GM19099 (cell line): Measurements from ENCODE around the gene GRIPAP1.

Experiments used
- POLR2A ChIP-seq: IDR thresholded peaks from 3 replicates; pipeline ENCODE4 v1.6.1; 2011; ENCODE audit warnings: low read depth; ENCODE audit not compliant: insufficient read length; ENCODE audit errors: extremely low read depth

The GRIPAP1 gene

DNA sequence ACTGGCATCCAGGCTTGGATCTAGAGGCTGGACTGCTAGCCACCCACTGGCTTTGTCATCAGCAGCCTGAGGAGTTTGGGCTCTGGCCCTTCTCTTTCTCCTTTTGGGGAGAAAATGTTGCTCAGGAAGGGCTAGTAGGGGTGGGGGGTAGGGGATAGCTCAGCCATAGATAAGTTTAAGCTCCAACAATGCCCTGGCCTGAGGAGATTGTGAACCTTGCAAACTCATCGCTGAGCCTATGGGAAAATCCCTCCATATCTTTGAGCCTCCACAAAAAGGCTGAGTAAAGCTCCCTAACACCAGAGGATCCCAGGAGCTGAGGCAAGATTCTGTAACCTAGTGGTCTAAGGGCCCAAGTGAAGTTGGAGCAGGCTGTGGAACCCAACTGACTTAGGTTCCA, 53.5 kb downstream of the GRIPAP1 start:
- no peak for TF ChIP-seq POLR2A

DNA sequence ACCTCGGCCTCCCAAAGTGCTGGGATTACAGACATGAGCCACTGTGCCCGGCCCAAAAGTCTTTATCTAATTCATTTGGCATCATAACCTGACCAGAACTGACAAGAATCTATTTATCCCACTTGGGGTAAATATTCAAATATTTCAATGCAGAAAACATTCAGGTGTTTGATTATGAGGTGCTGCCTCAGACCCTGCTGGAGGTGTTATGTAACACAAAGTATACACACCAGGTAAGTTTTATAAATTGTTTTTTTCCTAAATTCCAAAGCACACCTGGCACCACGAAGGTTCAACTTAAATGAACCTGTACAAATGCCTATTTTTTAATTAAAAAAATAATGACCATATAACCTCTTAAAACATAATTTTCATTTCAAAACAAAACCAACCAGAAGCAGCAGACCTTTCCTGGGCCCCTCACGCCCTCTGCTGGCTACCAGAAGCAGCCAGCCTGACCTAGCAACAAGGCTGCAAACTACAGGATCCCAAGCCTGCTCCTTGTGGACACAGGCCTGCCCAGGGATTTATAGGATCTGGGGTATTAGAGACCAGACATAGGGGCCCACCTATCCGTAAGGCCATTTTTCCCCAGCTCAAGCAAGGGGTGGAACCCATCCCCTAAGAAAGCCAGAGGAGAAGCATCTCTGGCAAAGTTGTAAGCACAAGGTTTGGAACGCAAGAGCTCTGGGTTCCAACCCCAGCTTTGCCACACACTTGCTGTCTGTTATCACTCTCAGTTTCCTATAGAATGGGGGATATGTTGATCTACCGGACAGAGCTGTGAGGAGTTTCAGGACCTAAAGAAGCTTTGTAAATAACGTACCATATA, 56.3 kb downstream of the GRIPAP1 start:
- TF ChIP-seq POLR2A, result no peak

DNA sequence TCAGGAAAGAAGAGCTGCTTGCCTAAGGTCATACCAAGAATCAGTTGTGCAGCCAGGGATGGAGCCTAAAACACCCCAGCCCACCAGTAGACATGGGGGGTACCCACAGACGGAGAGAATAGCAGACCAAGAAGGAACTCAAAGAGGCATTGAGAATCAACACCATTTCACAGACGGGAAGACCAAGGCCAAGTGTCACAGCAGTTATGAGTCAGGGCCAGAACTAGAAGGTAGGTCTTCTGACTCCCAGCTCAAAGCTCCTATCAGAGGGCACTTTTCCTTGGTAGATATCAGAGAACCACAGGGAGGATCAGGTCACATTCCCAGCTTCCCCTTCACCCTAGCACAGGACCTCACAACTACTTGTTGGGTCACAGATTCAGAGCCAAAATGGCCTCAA, 59.2 kb downstream of the GRIPAP1 start:
- TF ChIP-seq POLR2A, result no peak

GRCh38 chrX:48940404-48940955, 61.6 kb downstream of the GRIPAP1 start:
- no peak for TF ChIP-seq POLR2A

DNA sequence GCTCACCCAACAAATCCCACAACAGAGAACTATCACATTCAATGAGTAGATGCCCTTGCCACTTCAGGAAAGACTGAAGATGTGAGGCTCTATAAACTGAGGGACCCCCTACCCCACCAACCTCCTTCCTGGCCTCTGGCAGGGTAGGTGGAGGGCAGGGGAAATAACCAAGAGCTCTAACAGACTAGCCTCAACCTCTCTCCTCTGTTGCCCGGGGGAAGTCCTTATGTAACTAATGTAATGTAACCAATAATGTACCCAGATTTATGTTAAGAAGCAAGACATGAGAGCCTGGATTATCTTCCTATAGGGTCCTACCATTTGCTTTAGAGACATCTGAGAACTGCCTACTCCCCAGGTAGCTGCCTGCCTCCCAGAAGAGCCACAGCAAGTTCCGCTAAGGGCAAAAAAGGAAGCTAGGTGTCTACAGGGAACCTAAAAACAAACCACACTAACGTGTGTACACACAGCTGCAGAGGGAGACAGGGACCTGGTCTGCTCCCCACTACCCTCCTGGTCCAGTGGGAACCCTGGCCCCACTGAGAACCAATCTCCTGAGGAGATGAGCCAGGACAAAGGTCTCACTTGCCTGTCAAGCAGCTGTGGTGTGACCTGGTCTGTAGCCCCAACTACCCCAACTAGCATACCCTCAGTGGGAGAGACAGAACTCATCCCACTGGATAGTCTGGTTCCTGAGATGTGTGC, 62.4 kb downstream of the GRIPAP1 start:
- no peak for TF ChIP-seq POLR2A

DNA sequence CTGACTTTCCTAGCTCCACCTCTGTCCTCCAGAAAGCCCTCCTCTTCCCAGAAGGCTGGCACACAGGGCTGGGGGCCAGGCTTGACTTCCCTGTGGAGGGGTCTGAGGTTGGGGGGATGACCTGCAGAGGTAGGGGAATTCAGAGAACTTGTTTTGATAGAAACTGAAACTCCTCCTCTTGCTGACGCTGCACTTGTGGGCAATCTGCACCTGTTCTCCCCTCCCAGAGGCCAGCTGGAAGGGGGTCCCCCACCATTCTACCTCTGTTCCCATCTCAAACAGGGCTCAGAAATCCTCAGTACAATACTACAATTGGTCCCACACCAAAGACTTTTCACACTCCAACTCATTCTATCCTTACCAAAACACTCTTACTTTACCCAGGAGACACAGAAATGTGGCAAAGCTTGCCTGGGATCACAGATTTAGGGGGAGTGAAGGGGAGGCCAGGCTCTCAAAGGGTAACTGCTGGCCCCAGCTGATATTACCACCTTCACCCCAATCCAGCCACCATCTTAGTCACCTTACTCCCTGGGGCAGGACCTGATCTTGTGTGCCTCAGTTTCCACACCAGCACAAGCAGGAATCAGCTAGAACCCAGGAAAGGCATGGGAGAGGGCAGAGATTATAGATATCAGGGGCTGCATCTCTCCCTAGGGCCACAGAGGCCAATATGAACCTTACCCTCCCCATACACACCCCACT, 63.2 kb downstream of the GRIPAP1 start:
- TF ChIP-seq POLR2A, result no peak

DNA sequence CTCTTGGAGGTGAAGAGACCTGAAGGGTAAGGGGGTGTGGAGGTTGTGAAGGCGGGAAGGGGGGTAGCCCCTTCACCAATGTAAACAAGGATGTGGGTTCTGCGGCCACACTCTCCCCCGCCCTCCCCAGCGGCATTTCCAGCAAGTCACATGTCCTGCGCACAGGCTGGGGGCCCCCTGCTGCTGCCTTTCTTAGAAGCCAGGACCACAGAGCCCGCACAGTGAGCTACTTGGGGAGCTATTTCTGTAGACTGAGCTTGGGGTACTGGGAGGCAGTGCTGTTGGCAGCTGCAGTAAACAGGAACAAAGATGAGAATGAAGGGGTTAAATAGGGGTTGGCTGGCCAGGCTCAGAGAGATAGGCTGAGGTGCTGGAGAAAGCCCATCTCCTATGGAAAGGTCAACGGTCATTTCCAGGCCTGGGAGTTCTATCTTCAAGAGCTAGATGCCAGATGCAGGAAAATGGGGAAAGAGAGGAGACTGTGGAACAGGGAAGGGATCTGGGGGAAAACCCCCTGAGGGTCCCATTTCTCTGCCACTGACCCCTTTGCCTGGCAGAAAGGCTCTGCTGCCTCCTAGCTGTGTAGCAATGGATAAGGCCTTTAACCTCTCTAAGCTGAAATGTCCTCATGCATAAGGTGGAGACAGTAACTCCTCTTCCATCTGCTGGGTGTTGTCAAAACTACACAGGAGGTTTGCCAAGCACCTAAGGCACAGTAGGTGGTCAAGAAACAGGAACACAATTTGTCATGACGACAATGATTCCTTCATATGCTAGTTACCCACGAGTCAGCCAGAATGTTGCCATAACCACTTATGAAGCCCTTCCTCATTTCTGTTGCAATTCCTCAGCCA, 64.8 kb downstream of the GRIPAP1 start:
- peak; percentile 40 for TF ChIP-seq POLR2A

DNA sequence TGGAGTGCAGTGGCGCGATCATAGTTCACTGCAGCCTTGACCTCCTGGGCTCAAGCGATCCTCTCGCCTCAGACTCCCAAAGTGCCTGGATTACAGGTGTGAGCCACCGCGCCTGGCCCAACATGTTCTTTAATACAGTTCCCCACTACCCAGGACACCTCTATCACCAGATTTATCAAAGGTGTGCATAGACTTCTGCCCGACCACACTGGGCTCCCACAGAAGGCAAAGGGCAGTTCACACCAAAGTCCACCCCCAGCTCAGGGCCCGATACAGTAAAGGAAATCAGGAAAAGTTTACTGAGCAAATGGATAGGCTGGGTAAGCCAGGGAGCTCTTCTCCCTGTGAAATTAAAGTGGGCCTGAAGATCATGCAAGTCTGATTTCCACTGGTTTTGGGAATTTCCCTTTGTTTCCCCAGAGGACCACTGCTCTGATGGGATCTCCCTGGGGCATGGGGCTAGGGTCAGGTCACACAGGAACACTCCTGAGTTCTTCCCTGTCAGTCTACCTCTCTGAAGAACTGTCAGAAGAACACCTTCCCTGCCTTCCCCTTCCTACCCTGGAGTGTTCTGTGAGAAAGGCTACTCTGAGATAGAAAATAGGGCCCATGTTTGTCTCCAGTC, 65.5 kb downstream of the GRIPAP1 start:
- no peak for TF ChIP-seq POLR2A

DNA sequence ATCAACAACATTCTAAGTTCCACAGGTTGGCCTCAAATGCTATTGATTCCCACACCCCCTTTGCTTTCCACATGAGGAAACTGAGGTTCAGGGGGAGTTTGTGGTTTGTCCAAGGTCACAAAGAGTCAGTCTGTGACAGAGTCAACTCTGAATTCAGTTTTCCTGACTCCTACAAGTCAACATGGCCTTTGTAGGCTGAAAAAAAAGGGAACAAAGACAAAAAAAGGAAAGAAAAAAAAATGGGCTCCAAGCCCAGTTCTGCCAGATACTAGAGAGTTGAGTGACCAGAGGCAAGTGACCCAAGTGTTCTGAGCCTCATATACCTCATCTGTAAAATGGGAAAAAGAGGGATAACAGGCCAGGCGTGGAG, 66.8 kb downstream of the GRIPAP1 start:
- TF ChIP-seq POLR2A, result no peak

DNA sequence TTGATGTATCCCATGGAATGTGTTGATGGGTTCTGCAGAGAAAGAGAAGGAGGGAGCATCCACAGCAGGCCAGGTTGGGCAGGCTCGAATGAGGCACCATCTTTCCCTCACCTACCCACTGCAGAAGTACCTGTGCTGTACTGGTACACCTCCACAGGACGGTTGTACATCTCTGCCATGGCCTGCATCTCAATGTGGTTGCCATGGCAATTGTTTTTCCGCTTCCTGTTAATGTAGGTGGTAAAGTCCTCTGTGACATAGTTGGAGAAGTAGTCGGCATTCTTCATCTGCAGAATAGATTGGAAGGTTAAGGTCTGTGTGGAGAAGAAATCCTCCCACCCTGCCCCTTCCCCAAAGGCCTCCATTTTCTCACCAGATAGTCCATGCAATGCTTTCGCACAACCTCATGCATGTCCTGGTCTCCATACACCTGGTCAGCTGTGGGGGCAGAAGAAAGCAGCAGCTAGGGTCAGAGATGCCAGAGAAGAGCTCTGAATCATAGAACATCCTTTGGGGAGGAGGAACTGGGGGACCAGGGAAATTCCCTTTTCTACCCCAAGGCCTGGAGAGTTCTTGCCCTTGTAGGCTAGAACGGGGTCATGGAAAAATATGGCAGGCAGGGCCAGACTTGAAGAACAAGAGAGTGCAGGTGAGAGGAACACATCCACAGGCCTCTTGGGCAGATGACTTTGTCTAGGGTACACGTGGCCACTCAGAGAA, 67.3 kb downstream of the GRIPAP1 start:
- no peak for TF ChIP-seq POLR2A

DNA sequence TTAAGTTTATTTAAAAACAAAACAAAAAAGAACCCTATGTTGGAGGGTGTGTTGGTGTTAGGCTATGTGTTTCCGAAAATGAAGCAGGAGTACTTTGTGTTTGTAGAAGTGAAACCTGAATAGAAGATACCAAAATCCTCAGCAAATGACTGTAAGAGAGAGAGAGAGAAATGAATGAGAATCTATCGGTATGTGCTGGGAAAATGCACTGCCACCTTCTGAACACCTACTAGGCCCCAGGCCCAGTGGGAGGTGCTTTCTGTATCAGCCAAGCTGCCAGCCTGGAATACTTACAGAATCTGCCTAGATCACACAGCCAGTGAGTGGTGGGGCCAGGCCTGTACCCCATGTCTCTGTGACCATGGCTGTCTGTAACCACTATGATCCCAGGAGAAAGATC, 68.3 kb downstream of the GRIPAP1 start:
- TF ChIP-seq POLR2A, result no peak

DNA sequence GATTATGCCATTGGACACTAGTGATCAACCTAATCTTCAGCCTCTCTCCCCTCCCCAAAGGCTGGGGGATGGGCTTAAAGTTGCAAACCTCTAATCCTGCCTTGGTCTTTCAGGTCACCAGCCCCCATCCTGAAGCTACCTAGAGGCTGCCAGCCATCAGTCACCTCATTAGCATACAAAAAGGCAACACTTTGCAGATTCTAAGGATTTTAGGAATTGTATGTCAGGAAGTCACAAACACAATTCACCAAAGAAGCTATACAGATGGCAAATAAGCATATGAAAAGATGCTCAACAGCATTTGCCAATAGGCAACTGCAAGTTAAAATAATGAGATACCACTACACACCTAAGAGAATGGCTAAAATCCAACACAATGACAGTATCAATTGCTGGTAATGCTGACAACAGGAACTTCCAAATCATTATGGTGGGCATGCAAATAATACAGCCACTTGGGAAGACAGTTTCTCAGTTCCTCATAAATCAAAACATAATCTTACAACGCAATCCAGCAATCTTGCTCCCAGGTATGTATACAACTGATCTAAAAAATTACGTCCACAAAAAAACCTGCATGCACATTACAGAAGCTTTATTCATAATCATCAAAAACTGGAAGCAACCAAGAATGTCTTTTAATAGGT, 74.2 kb downstream of the GRIPAP1 start:
- TF ChIP-seq POLR2A, result no peak

- TF ChIP-seq POLR2A, result no peak
These were observed 74.9 kb downstream of the GRIPAP1 start for GRCh38 chrX:48927123-48927522.
